OCI-LY1 (cell line): ENCODE measurements around the gene KCTD3.
A peak's percentile ranks its signal among the peaks of the same experiment; 100 is the strongest.

Source experiments
- H2AFZ ChIP-seq: fragments of 200-600 bp; sonication (generic), shearing (Covaris generic); 2 replicates; pipeline ENCODE4 v1.6.0; 2014; ENCODE audit warnings: antibody characterized with exemption, mild to moderate bottlenecking, low read length
- H3F3A ChIP-seq: fragments of 200-600 bp; sonication (generic), shearing (Covaris generic); 2 replicates; pipeline ENCODE4 v1.6.0; 2014; ENCODE audit warnings: mild to moderate bottlenecking, antibody characterized with exemption, low read length, moderate library complexity; ENCODE audit not compliant: insufficient read depth
- H3K27ac ChIP-seq: fragments of 200-600 bp; sonication (generic); 2 replicates; pipeline ENCODE4 v1.5.1; 2014; ENCODE audit warnings: low read length, mixed run types, mild to moderate bottlenecking, low read depth; ENCODE audit not compliant: poor library complexity, severe bottlenecking
- H3K27me3 ChIP-seq: fragments of 200-600 bp; sonication (generic); 2 replicates; pipeline ENCODE4 v1.6.0; 2014; ENCODE audit warnings: antibody characterized with exemption, mild to moderate bottlenecking, low read length, moderate library complexity; ENCODE audit not compliant: insufficient read depth
- H3K36me3 ChIP-seq: fragments of 200-600 bp; sonication (generic); 2 replicates; pipeline ENCODE4 v1.6.1; 2014; ENCODE audit warnings: mild to moderate bottlenecking, antibody characterized with exemption, low read length, moderate library complexity, mixed read lengths; ENCODE audit not compliant: insufficient read depth
- H3K4me1 ChIP-seq: fragments of 200-600 bp; sonication (generic); 2 replicates; pipeline ENCODE4 v1.5.1; 2014; ENCODE audit warnings: mild to moderate bottlenecking, low read length, moderate library complexity; ENCODE audit not compliant: insufficient read depth, severe bottlenecking
- H3K4me2 ChIP-seq: fragments of 200-600 bp; sonication (generic), shearing (Covaris generic); 2 replicates; pipeline ENCODE4 v1.6.1; 2014; ENCODE audit warnings: low read length
- H3K4me3 ChIP-seq: fragments of 200-600 bp; sonication (generic); 2 replicates; pipeline ENCODE4 v1.5.1; 2014; ENCODE audit warnings: low read length, low read depth, mild to moderate bottlenecking, mixed read lengths; ENCODE audit not compliant: poor library complexity, severe bottlenecking
- H3K79me2 ChIP-seq: fragments of 200-600 bp; shearing (Covaris generic); 2 replicates; pipeline ENCODE4 v1.6.1; 2016; ENCODE audit warnings: mixed run types, low read length, mixed read lengths; ENCODE audit not compliant: insufficient read depth
- H3K9ac ChIP-seq: fragments of 200-600 bp; sonication (generic), shearing (Covaris generic); 2 replicates; pipeline ENCODE4 v1.6.1; 2014; ENCODE audit warnings: mild to moderate bottlenecking, low read length, mixed read lengths
- H3K9me2 ChIP-seq: fragments of 200-600 bp; sonication (generic), shearing (Covaris generic); 2 replicates; pipeline ENCODE4 v1.6.1; 2014; ENCODE audit warnings: low read depth, mild to moderate bottlenecking, low read length, mixed read lengths
- H3K9me3 ChIP-seq: fragments of 200-600 bp; shearing (Covaris generic); 2 replicates; pipeline ENCODE4 v1.6.1; 2014; ENCODE audit warnings: low read length, mixed read lengths
- H4K20me1 ChIP-seq: fragments of 200-600 bp; sonication (generic), shearing (Covaris generic); 2 replicates; pipeline ENCODE4 v1.6.0; 2016; ENCODE audit warnings: mild to moderate bottlenecking, low read length; ENCODE audit not compliant: insufficient read depth
- EZH2 ChIP-seq: fragments of 200-600 bp; sonication (generic), shearing (Covaris generic); IDR thresholded peaks from 2 replicates; pipeline ENCODE4 v1.8.0; 2017; ENCODE audit warnings: borderline replicate concordance, mixed run types, mild to moderate bottlenecking, antibody characterized with exemption, low read length, moderate library complexity, mixed read lengths
- TF ChIP-seq, protein P1 (sequence below): fragments of 200-600 bp; sonication (generic), shearing (Covaris generic); IDR thresholded peaks from 2 replicates; pipeline ENCODE4 v1.5.1; 2017; ENCODE audit warnings: mild to moderate bottlenecking, antibody characterized with exemption, low read length, moderate library complexity, mixed read lengths

KCTD3 gene

DNA sequence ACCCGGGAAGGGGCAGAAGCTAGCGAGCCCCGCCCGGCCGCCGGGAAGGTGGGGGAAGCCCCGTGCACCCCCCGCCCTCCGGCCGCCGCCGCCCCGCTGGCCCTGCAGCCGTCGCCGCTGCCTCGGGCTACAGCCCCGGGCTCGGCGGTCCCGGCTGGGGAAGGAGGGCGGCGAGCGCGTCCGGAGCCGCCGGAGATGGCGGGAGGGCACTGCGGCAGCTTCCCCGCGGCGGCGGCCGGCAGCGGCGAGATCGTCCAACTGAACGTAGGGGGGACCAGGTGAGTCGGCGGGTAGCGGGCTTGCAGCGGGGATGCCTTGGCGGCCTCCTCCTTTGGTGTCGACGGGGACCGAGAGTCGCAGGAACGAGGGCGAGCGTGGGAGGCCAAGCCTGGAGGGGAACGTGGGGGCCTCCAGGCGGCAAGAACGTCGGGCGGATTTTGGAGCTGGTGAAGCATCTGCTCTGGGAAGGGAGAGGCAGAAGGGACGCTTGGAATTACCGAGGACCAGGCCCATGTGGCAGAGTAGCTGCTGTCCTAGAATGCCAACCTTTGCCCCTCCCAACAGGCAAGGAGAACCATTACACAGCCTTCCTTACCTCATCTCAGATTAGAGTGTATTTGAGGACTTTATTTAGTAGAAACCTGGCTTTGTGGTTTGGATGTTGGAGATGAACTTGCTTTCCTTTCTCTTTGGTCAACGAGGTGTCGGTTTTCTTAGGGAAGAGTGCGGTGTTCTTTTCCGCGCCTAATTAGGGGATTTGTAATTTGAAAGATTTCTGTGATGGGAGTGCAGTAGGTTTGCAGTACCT lies 591 bp downstream of the KCTD3 start:
- Histone ChIP-seq H3F3A (no peaks in the 10 kb centered on the region), H3K9me2 (no peaks in the 10 kb centered on the region), H4K20me1 (no peaks in the 10 kb centered on the region), H3K36me3 (no peaks in the 10 kb centered on the region), H3K79me2 (no peaks in the 10 kb centered on the region), H3K4me1 (peaks cover 6% of the 10 kb centered on the region), H3K27me3 (no peaks in the 10 kb centered on the region), H3K9ac (no peak overlapping the region; the same call in 1 of the 2 replicates), H2AFZ (no peak overlapping the region), H3K4me2 (peak overlapping the region; percentile 55), H3K27ac (no peak overlapping the region), H3K4me3 (peak overlapping the region; percentile 41), H3K9me3 (no peaks in the 10 kb centered on the region)
- TF ChIP-seq EZH2: no peak

DNA sequence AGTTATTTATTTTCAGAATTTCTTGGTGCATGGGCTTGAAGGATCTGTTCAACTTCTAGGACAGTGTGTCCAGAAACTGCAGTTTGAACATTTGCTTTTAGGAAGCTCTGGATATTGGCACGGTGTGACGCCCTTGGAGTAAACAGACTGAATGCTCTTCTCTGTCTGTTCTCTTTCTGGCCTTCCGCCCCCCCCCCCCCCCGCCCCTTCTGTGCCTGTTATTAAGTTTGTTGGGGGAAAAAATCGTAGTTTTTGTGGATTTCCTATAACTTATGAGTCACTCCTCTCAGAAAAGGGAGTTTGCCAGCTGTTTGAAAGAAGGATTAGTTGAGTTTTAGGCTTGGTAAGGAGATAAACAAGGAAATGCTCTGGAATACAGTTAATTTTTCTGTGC lies 1.2 kb downstream of the KCTD3 start:
- Histone ChIP-seq H3K9ac (no peak overlapping the region), H3K4me2 (peak overlapping the region; percentile 55; the same call in 1 of the 2 replicates)

GRCh38 chr1:215569986-215570824 lies 3.1 kb downstream of the KCTD3 start:
- no peak for TF ChIP-seq EZH2
- Histone ChIP-seq H2AFZ (no peak overlapping the region), H3K9me2 (no peaks in the 10 kb centered on the region), H3K36me3 (no peaks in the 10 kb centered on the region), H3K9ac (no peak overlapping the region), H4K20me1 (no peaks in the 10 kb centered on the region), H3K4me1 (peaks cover 6% of the 10 kb centered on the region), H3K4me3 (no peak overlapping the region), H3K27ac (no peak overlapping the region), H3K79me2 (no peaks in the 10 kb centered on the region), H3K9me3 (no peaks in the 10 kb centered on the region), H3K4me2 (no peak overlapping the region), H3F3A (no peaks in the 10 kb centered on the region), H3K27me3 (no peaks in the 10 kb centered on the region)

More for the DNA sequence above, 1.2 kb downstream of the KCTD3 start:
- Histone ChIP-seq H3K27ac (no peak overlapping the region), H4K20me1 (no peaks in the 10 kb centered on the region), H3K4me1 (peaks cover 6% of the 10 kb centered on the region), H2AFZ (no peak overlapping the region), H3K9me3 (no peaks in the 10 kb centered on the region), H3K36me3 (no peaks in the 10 kb centered on the region), H3K79me2 (no peaks in the 10 kb centered on the region), H3K27me3 (no peaks in the 10 kb centered on the region), H3K9me2 (no peaks in the 10 kb centered on the region), H3F3A (no peaks in the 10 kb centered on the region), H3K4me3 (no peak overlapping the region)
- TF ChIP-seq, protein P1, sequence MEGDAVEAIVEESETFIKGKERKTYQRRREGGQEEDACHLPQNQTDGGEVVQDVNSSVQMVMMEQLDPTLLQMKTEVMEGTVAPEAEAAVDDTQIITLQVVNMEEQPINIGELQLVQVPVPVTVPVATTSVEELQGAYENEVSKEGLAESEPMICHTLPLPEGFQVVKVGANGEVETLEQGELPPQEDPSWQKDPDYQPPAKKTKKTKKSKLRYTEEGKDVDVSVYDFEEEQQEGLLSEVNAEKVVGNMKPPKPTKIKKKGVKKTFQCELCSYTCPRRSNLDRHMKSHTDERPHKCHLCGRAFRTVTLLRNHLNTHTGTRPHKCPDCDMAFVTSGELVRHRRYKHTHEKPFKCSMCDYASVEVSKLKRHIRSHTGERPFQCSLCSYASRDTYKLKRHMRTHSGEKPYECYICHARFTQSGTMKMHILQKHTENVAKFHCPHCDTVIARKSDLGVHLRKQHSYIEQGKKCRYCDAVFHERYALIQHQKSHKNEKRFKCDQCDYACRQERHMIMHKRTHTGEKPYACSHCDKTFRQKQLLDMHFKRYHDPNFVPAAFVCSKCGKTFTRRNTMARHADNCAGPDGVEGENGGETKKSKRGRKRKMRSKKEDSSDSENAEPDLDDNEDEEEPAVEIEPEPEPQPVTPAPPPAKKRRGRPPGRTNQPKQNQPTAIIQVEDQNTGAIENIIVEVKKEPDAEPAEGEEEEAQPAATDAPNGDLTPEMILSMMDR: no peak
- TF ChIP-seq EZH2: no peak

- Histone ChIP-seq H3K9me3 (no peaks in the 10 kb centered on the region), H3K27ac (no peak overlapping the region), H3K9ac (no peak overlapping the region), H2AFZ (no peak overlapping the region), H3K4me3 (no peak overlapping the region), H3K4me2 (no peak overlapping the region), H3K36me3 (no peaks in the 10 kb centered on the region), H3K9me2 (no peaks in the 10 kb centered on the region), H3K4me1 (no peaks in the 10 kb centered on the region), H3F3A (no peaks in the 10 kb centered on the region), H3K79me2 (no peaks in the 10 kb centered on the region), H4K20me1 (no peaks in the 10 kb centered on the region), H3K27me3 (no peaks in the 10 kb centered on the region)
- TF ChIP-seq, protein P1: no peak
- TF ChIP-seq EZH2: no peak
Observed at GRCh38 chr1:215581896-215582295, 14.8 kb downstream of the KCTD3 start.
